Ectodermal cell (in vitro differentiated cells): Measurements from ENCODE around the gene VIPR1.

Experiments
- H3K27ac ChIP-seq: 2 replicates; pipeline ENCODE4 v1.7.0; 2013; ENCODE audit warnings: mild to moderate bottlenecking, low read depth, low read length; ENCODE audit not compliant: insufficient read depth, poor library complexity, severe bottlenecking
- H3K27me3 ChIP-seq: 2 replicates; pipeline ENCODE4 v1.7.0; 2013; ENCODE audit warnings: mild to moderate bottlenecking, low read length; ENCODE audit not compliant: insufficient read depth, control insufficient read depth, poor library complexity, severe bottlenecking
- H3K36me3 ChIP-seq: one replicate; pipeline ENCODE4 v1.7.0; 2013; ENCODE audit warnings: low read length; ENCODE audit not compliant: control insufficient read depth, insufficient read depth
- H3K4me1 ChIP-seq: one replicate; pipeline ENCODE4 v1.7.0; 2013; ENCODE audit warnings: low read length; ENCODE audit not compliant: control insufficient read depth, insufficient read depth
- H3K4me3 ChIP-seq: 2 replicates; pipeline ENCODE4 v1.7.0; 2013; ENCODE audit warnings: low read depth, low read length, control low read depth; ENCODE audit not compliant: insufficient read depth
- H3K9me3 ChIP-seq: 2 replicates; pipeline ENCODE4 v1.7.0; 2013; ENCODE audit warnings: mild to moderate bottlenecking, low read length, moderate library complexity; ENCODE audit not compliant: control insufficient read depth
- WGBS, 2 experiments: methylation state at CpG; one replicate each; pipeline ENCODE4 v1.1.7; 2013; ENCODE audit warnings: missing lambda C conversion rate in 2 of 2; 5-methylcytosine and 5-hydroxymethylcytosine counted together

Gene VIPR1

GRCh38 chr3:42493798-42494151, 8.7 kb upstream of the VIPR1 start:
- no peaks in the 10 kb centered on the region for H3K9me3 ChIP-seq
- peaks cover 11% of the 10 kb centered on the region for H3K27me3 ChIP-seq
- no peak overlapping the region for H3K27ac ChIP-seq
- peaks cover 8% of the 10 kb centered on the region for H3K4me1 ChIP-seq
- no peak overlapping the region for H3K4me3 ChIP-seq
- WGBS, 2 experiments: 88 to 89% methylated on average over 3 of the region's 3 CpGs
- H3K36me3 ChIP-seq: no peaks in the 10 kb centered on the region

DNA sequence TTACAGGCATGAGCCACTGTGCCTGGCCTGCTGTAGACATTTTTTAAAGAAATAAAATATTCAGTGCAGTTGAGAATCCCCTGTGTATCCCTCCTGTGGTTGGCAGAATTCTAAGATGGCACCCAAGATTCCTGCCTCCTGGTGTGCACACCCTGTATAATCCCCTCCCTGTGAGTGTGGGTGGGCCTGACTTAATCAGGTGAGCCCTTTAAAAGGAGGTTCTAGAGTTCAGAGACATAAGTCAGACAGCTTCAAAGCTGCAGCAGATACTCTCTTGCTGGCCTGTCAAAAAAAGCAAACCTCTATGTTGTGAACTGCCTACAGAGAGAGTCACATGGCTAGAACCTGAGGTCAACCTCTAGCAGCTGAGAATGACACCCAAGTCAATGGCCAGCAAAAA, 7.0 kb upstream of the VIPR1 start:
- Histone ChIP-seq H3K4me1 (peaks cover 8% of the 10 kb centered on the region), H3K27me3 (peaks cover 27% of the 10 kb centered on the region), H3K9me3 (no peaks in the 10 kb centered on the region), H3K27ac (no peak overlapping the region), H3K36me3 (no peaks in the 10 kb centered on the region), H3K4me3 (no peak overlapping the region)

- WGBS, 2 experiments: 61 to 63% methylated on average over 13 of the region's 13 CpGs
Observed at GRCh38 chr3:42497009-42497731, 5.3 kb upstream of the VIPR1 start.

GRCh38 chr3:42498034-42498433, 4.4 kb upstream of the VIPR1 start:
- Histone ChIP-seq H3K27me3 (peaks cover 53% of the 10 kb centered on the region), H3K9me3 (no peaks in the 10 kb centered on the region), H3K36me3 (no peaks in the 10 kb centered on the region), H3K27ac (no peak overlapping the region), H3K4me1 (peaks cover 18% of the 10 kb centered on the region), H3K4me3 (no peak overlapping the region)
- WGBS, 2 experiments: 60 to 67% methylated on average over 1 of the region's 1 CpG

More at GRCh38 chr3:42497009-42497731, 5.3 kb upstream of the VIPR1 start:
- no peaks in the 10 kb centered on the region for H3K36me3 ChIP-seq
- peaks cover 18% of the 10 kb centered on the region for H3K4me1 ChIP-seq
- H3K27ac ChIP-seq: no peak overlapping the region
- no peak overlapping the region for H3K4me3 ChIP-seq
- H3K27me3 ChIP-seq: peaks cover 45% of the 10 kb centered on the region
- H3K9me3 ChIP-seq: no peaks in the 10 kb centered on the region

- no peaks in the 10 kb centered on the region for H3K36me3 ChIP-seq
- H3K9me3 ChIP-seq: no peaks in the 10 kb centered on the region
- H3K27ac ChIP-seq: no peak overlapping the region
- H3K4me3 ChIP-seq: no peak overlapping the region
- 93% methylated on average over 13 of the region's 13 CpGs for WGBS, 2 experiments
- H3K4me1 ChIP-seq: peaks cover 18% of the 10 kb centered on the region
- peaks cover 62% of the 10 kb centered on the region for H3K27me3 ChIP-seq
Observed at GRCh38 chr3:42498791-42499477, 3.5 kb upstream of the VIPR1 start.

DNA sequence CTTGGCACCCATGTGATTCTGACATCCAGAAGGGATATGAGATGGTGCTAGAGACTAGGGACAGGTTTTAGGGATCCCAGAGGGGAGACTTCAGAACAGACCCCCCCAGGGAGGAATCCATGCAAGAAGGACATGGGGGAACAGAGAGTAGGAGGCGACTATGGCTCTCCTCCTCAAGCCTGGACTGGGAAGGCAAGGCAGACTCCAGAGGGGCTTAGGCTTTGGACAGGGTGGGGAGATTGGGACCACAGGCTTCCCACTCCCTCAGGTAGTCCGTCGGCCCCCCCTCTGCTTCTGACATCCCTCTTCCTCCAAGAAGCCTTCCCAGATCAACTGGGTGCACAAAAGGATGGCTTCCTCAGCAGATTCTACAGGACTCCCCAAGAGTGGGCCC, 3.0 kb upstream of the VIPR1 start:
- no peaks in the 10 kb centered on the region for H3K9me3 ChIP-seq
- H3K36me3 ChIP-seq: no peaks in the 10 kb centered on the region
- H3K27me3 ChIP-seq: peaks cover 65% of the 10 kb centered on the region
- no peak overlapping the region for H3K4me3 ChIP-seq
- H3K27ac ChIP-seq: no peak overlapping the region
- peaks cover 18% of the 10 kb centered on the region for H3K4me1 ChIP-seq
- 88 to 91% methylated on average over 3 of the region's 3 CpGs for WGBS, 2 experiments

- Histone ChIP-seq H3K4me1 (peaks cover 18% of the 10 kb centered on the region), H3K27ac (no peak overlapping the region), H3K4me3 (no peak overlapping the region), H3K27me3 (peaks cover 65% of the 10 kb centered on the region), H3K9me3 (no peaks in the 10 kb centered on the region), H3K36me3 (no peaks in the 10 kb centered on the region)
- WGBS, 2 experiments: 65 to 72% methylated on average over 2 of the region's 2 CpGs
Observed at GRCh38 chr3:42500091-42500490, 2.4 kb upstream of the VIPR1 start.

GRCh38 chr3:42500909-42501308, 1.5 kb upstream of the VIPR1 start:
- Histone ChIP-seq H3K4me1 (peaks cover 18% of the 10 kb centered on the region), H3K4me3 (peak overlapping the region; percentile 46), H3K9me3 (no peaks in the 10 kb centered on the region), H3K36me3 (no peaks in the 10 kb centered on the region), H3K27me3 (peaks cover 65% of the 10 kb centered on the region), H3K27ac (no peak overlapping the region)
- WGBS, 2 experiments: 9 to 15% methylated on average over 4 of the region's 4 CpGs

- Histone ChIP-seq H3K27me3 (peaks cover 65% of the 10 kb centered on the region), H3K27ac (no peak overlapping the region), H3K36me3 (no peaks in the 10 kb centered on the region), H3K4me1 (peaks cover 18% of the 10 kb centered on the region), H3K4me3 (peak overlapping the region; percentile 46), H3K9me3 (no peaks in the 10 kb centered on the region)
- 2 to 3% methylated on average over 27 of the region's 27 CpGs for WGBS, 2 experiments
Observed at GRCh38 chr3:42501321-42501680, 1.1 kb upstream of the VIPR1 start.

- WGBS, 2 experiments: 2% methylated on average over 46 of the region's 46 CpGs
Observed at GRCh38 chr3:42501681-42502428, 588 bp upstream of the VIPR1 start.

More at GRCh38 chr3:42501681-42502428, 588 bp upstream of the VIPR1 start:
- peaks cover 65% of the 10 kb centered on the region for H3K27me3 ChIP-seq
- H3K36me3 ChIP-seq: no peaks in the 10 kb centered on the region
- H3K9me3 ChIP-seq: no peaks in the 10 kb centered on the region
- peak overlapping the region; percentile 46 for H3K4me3 ChIP-seq
- no peak overlapping the region for H3K27ac ChIP-seq
- H3K4me1 ChIP-seq: peaks cover 18% of the 10 kb centered on the region
